ENCODE results near the gene UGGT1. TPM values are rescaled to one million over a fixed set of nuclear protein-coding genes. Genes with fewer than 3 reads are reported as not detected.

The UGGT1 gene
- total RNA-seq, 1 experiment from 2014 or later: 77.6 TPM

- DNase-seq (ENCODE audit: low spot score): no peak
Observed at GRCh38 chr2:128105072-128105471, 14.1 kb downstream of the UGGT1 start.

- no peak for DNase-seq (ENCODE audit: low spot score)
Observed at GRCh38 chr2:128108166-128108565, 17.2 kb downstream of the UGGT1 start.

- no peak for DNase-seq (ENCODE audit: low spot score)
Observed at GRCh38 chr2:128109243-128109642, 18.2 kb downstream of the UGGT1 start.

GRCh38 chr2:128115921-128116623, 25.1 kb downstream of the UGGT1 start:
- DNase-seq (ENCODE audit: low spot score): no peak

GRCh38 chr2:128134573-128134972, 43.6 kb downstream of the UGGT1 start:
- no peak for DNase-seq (ENCODE audit: low spot score)

- no peak for DNase-seq (ENCODE audit: low spot score)
Observed at GRCh38 chr2:128137094-128137616, 46.2 kb downstream of the UGGT1 start.

- DNase-seq (ENCODE audit: low spot score): no peak
Observed at GRCh38 chr2:128139624-128140023, 48.6 kb downstream of the UGGT1 start.

- no peak for DNase-seq (ENCODE audit: low spot score)
Observed at GRCh38 chr2:128145651-128146050, 54.7 kb downstream of the UGGT1 start.

- DNase-seq (ENCODE audit: low spot score): no peak
Observed at GRCh38 chr2:128153786-128154185, 62.8 kb downstream of the UGGT1 start.

GRCh38 chr2:128154225-128154624, 63.2 kb downstream of the UGGT1 start:
- no peak for DNase-seq (ENCODE audit: low spot score)

GRCh38 chr2:128155970-128156369, 65.0 kb downstream of the UGGT1 start:
- no peak for DNase-seq (ENCODE audit: low spot score)

GRCh38 chr2:128156812-128157211, 65.8 kb downstream of the UGGT1 start:
- no peak for DNase-seq (ENCODE audit: low spot score)

- no peak for DNase-seq (ENCODE audit: low spot score)
Observed at GRCh38 chr2:128157644-128158043, 66.6 kb downstream of the UGGT1 start.

GRCh38 chr2:128158176-128158575, 67.2 kb downstream of the UGGT1 start:
- DNase-seq (ENCODE audit: low spot score): no peak

GRCh38 chr2:128159437-128159836, 68.4 kb downstream of the UGGT1 start:
- DNase-seq (ENCODE audit: low spot score): no peak

GRCh38 chr2:128160616-128161275, 69.7 kb downstream of the UGGT1 start:
- no peak for DNase-seq (ENCODE audit: low spot score)

GRCh38 chr2:128162266-128162665, 71.3 kb downstream of the UGGT1 start:
- no peak for DNase-seq (ENCODE audit: low spot score)

GRCh38 chr2:128164311-128164710, 73.3 kb downstream of the UGGT1 start:
- DNase-seq (ENCODE audit: low spot score): no peak

GRCh38 chr2:128166746-128167353, 75.8 kb downstream of the UGGT1 start:
- DNase-seq (ENCODE audit: low spot score): no peak

GRCh38 chr2:128169094-128169493, 78.1 kb downstream of the UGGT1 start:
- DNase-seq (ENCODE audit: low spot score): no peak

- no peak for DNase-seq (ENCODE audit: low spot score)
Observed at GRCh38 chr2:128169497-128169896, 78.5 kb downstream of the UGGT1 start.

GRCh38 chr2:128169933-128170709, 79.1 kb downstream of the UGGT1 start:
- DNase-seq (ENCODE audit: low spot score): no peak

All from A172 (cell line).